GDM1 (cell line): ENCODE data around the gene NOS1AP.
"Not testable (repeated sequence)": the region's sequence is repeated elsewhere in the genome, so short reads cannot be mapped to it uniquely, and the experiment has no call there.

Experiments used
- DNase-seq: peaks from one replicate; lab custom pipeline; 2025; lab: John Stamatoyannopoulos, UW

NOS1AP gene

GRCh38 chr1:162169031-162169790, 99.7 kb downstream of the NOS1AP start:
- DNase-seq: no peak

GRCh38 chr1:162171111-162171510, 101.6 kb downstream of the NOS1AP start:
- no peak for DNase-seq

GRCh38 chr1:162172311-162173102, 103.0 kb downstream of the NOS1AP start:
- DNase-seq: no peak

GRCh38 chr1:162173607-162174006, 104.1 kb downstream of the NOS1AP start:
- DNase-seq: not testable (repeated sequence)

GRCh38 chr1:162174027-162174426, 104.5 kb downstream of the NOS1AP start:
- DNase-seq: not testable (repeated sequence)

GRCh38 chr1:162175379-162176081, 106.0 kb downstream of the NOS1AP start:
- no peak for DNase-seq

- no peak for DNase-seq
Observed at GRCh38 chr1:162177126-162177525, 107.6 kb downstream of the NOS1AP start.

GRCh38 chr1:162178432-162178831, 108.9 kb downstream of the NOS1AP start:
- DNase-seq: no peak

- DNase-seq: no peak
Observed at GRCh38 chr1:162179121-162179520, 109.6 kb downstream of the NOS1AP start.

- no peak for DNase-seq
Observed at GRCh38 chr1:162180813-162181212, 111.3 kb downstream of the NOS1AP start.

GRCh38 chr1:162182090-162182489, 112.6 kb downstream of the NOS1AP start:
- no peak for DNase-seq

- DNase-seq: no peak
Observed at GRCh38 chr1:162185314-162186025, 116.0 kb downstream of the NOS1AP start.

GRCh38 chr1:162186026-162186374, 116.5 kb downstream of the NOS1AP start:
- DNase-seq: no peak

GRCh38 chr1:162186406-162186805, 116.9 kb downstream of the NOS1AP start:
- DNase-seq: no peak

GRCh38 chr1:162187687-162188276, 118.3 kb downstream of the NOS1AP start:
- DNase-seq: no peak

GRCh38 chr1:162189345-162189744, 119.9 kb downstream of the NOS1AP start:
- no peak for DNase-seq

- no peak for DNase-seq
Observed at GRCh38 chr1:162191396-162192305, 122.2 kb downstream of the NOS1AP start.

GRCh38 chr1:162192306-162192678, 122.8 kb downstream of the NOS1AP start:
- no peak for DNase-seq

- DNase-seq: no peak
Observed at GRCh38 chr1:162192763-162193162, 123.3 kb downstream of the NOS1AP start.

- no peak for DNase-seq
Observed at GRCh38 chr1:162193221-162193620, 123.7 kb downstream of the NOS1AP start.

- no peak for DNase-seq
Observed at GRCh38 chr1:162193815-162194214, 124.3 kb downstream of the NOS1AP start.
